ENCODE data around the gene CTNNA3. TPM values are rescaled to one million over a fixed set of nuclear protein-coding genes. Genes with fewer than 3 reads are reported as not detected.

CTNNA3 gene
- total RNA-seq, 2 donors from 2014 or later: under 0.01 to 0.33 TPM

GRCh38 chr10:66980246-66980815 is 715.7 kb downstream of the CTNNA3 start:
- intact Hi-C loops (cut with DNase I): no loop called here
- Histone ChIP-seq H3K4me1 (peaks cover 19% of the 10 kb centered on the region), H3K27me3 (no peaks in the 10 kb centered on the region), H3K9me3 (no peaks in the 10 kb centered on the region), H3K27ac (no peak overlapping the region), H3K4me3 (no peak overlapping the region), H3K36me3 (replicated peaks in 1 of 2; ENCODE audit: insufficient read depth in 1 of 2, low read depth in 2 of 2) (no peaks in the 10 kb centered on the region)
- DNase-seq (no peak), ATAC-seq (no peak)
- TF ChIP-seq CTCF (IDR thresholded peaks at IDR 0.05) (no peak), POLR2A (IDR thresholded peaks at IDR 0.05) (no peak)
- 88 to 91% methylated on average over 4 of the region's 4 CpGs for WGBS, 2 donors

- Histone ChIP-seq H3K27ac (no peak overlapping the region), H3K36me3 (replicated peaks in 1 of 2; ENCODE audit: insufficient read depth in 1 of 2, low read depth in 2 of 2) (no peaks in the 10 kb centered on the region), H3K4me3 (no peak overlapping the region), H3K4me1 (no peaks in the 10 kb centered on the region), H3K9me3 (no peaks in the 10 kb centered on the region), H3K27me3 (no peaks in the 10 kb centered on the region)
- TF ChIP-seq CTCF (IDR thresholded peaks at IDR 0.05) (no peak), POLR2A (IDR thresholded peaks at IDR 0.05) (no peak)
- 61 to 80% methylated on average over 4 of the region's 4 CpGs for WGBS, 2 donors
- no peak for DNase-seq
- no peak for ATAC-seq
- intact Hi-C loops (cut with DNase I): no loop called here
These were observed 731.0 kb downstream of the CTNNA3 start for GRCh38 chr10:66964946-66965345.

- H3K27ac ChIP-seq: no peak overlapping the region
- 75 to 88% methylated on average over 2 of the region's 2 CpGs for WGBS, 2 donors
- H3K27me3 ChIP-seq: no peaks in the 10 kb centered on the region
- H3K36me3 ChIP-seq (replicated peaks in 1 of 2; ENCODE audit: insufficient read depth in 1 of 2, low read depth in 2 of 2): no peaks in the 10 kb centered on the region
- H3K4me1 ChIP-seq: no peaks in the 10 kb centered on the region
- no peak overlapping the region for H3K4me3 ChIP-seq
- no peak for DNase-seq
- no peaks in the 10 kb centered on the region for H3K9me3 ChIP-seq
- no peak for ATAC-seq
- intact Hi-C loops (cut with DNase I): no loop called here
- TF ChIP-seq POLR2A (IDR thresholded peaks at IDR 0.05) (no peak), CTCF (IDR thresholded peaks at IDR 0.05) (no peak)
These were observed 737.5 kb downstream of the CTNNA3 start for GRCh38 chr10:66958466-66958865.

GRCh38 chr10:66951896-66952295 is 744.1 kb downstream of the CTNNA3 start:
- TF ChIP-seq CTCF (IDR thresholded peaks at IDR 0.05): no peak
- no peak for TF ChIP-seq POLR2A (IDR thresholded peaks at IDR 0.05)
- peaks cover 6% of the 10 kb centered on the region for H3K4me1 ChIP-seq
- H3K27me3 ChIP-seq: no peaks in the 10 kb centered on the region
- ATAC-seq: no peak
- H3K4me3 ChIP-seq: no peak overlapping the region
- H3K36me3 ChIP-seq (replicated peaks in 1 of 2; ENCODE audit: insufficient read depth in 1 of 2, low read depth in 2 of 2): no peaks in the 10 kb centered on the region
- H3K27ac ChIP-seq: no peak overlapping the region
- 7 to 17% methylated on average over 2 of the region's 2 CpGs for WGBS, 2 donors
- no peak for DNase-seq
- no peaks in the 10 kb centered on the region for H3K9me3 ChIP-seq
- intact Hi-C loops (cut with DNase I): no loop called here

GRCh38 chr10:66943590-66943989 is 752.4 kb downstream of the CTNNA3 start:
- H3K9me3 ChIP-seq: no peaks in the 10 kb centered on the region
- intact Hi-C loops (cut with DNase I): no loop called here
- DNase-seq (no peak), ATAC-seq (no peak)
- 60 to 95% methylated on average over 2 of the region's 2 CpGs for WGBS, 2 donors
- H3K4me3 ChIP-seq: no peak overlapping the region
- no peaks in the 10 kb centered on the region for H3K4me1 ChIP-seq
- H3K27me3 ChIP-seq: no peaks in the 10 kb centered on the region
- TF ChIP-seq CTCF (IDR thresholded peaks at IDR 0.05): no peak
- no peak for TF ChIP-seq POLR2A (IDR thresholded peaks at IDR 0.05)
- no peak overlapping the region for H3K27ac ChIP-seq
- no peaks in the 10 kb centered on the region for H3K36me3 ChIP-seq (replicated peaks in 1 of 2; ENCODE audit: insufficient read depth in 1 of 2, low read depth in 2 of 2)
